D341Med (cell line): ENCODE data around the gene LRRC7.
"Not testable (repeated sequence)": the region's sequence is repeated elsewhere in the genome, so short reads cannot be mapped to it uniquely, and the experiment has no call there.

Source experiments
- DNase-seq: peaks from one replicate; pipeline ENCODE4 v3.0.0; 2012; ENCODE audit warnings: low spot score

The LRRC7 gene

DNA sequence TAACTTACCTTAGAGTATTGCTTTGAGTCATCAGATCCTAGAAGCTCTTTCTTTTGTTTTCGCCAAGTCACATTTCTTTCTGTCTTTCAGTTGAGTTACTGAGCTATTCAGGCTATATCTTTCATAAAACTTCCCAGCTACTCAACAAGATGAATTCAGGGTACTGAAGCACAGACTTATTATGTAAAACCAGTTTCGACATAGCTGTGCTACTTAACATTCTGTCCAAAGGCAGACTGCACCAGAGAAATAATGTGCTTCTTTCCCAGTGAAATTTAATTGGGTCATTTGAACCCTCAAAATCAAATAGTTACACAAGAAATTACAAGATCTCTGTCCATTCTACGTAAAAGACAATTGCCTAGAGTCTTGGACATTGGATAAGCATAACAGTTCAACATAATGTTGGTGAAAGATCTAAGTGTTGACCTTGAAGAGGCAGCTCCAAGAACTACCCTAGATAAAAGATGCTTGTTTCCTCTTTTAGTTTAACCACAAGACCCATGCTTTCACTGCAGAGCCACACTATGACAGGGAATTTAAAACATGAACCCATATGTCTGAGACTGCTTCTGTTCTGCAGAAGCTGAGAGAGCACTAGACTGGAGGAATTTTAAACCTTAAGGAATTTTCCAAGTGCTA is 474.5 kb downstream of the LRRC7 start:
- no peak for DNase-seq

DNA sequence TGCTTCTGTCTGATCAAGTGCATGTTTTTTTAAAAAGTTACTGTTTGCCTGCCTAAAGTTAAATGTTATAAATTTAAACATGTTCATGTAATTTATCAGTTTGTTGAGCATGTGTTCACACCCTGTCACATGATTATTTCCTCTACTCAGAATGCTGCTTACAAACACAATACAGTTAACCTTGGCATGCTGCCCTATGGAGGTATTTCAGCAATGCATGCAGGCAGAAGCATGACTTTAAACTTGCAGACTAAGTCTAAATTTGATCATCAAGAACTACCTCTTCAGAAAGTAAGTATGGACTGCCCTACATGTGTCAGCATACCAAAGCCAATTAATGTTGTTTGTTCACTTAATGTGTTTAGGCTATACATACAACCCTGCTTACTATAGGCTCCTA is 476.1 kb downstream of the LRRC7 start:
- no peak for DNase-seq

DNA sequence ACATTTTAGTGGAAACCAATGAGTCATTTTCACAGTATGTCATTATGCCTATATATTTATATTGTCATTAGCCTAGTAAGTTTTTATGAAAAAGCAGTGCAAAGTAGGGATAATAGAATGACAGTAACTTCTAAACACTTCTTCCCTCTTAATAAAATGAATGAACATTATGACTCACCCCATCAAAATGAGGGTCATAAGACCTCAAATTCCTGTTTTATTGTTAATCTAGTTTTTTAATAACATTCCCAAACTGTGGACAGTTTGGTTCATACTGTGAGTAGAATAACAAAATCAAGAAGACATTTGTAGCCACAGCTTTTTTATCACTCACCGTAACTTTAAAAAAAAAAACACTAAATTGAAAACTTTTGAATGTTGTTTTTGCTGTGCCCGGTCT is 477.1 kb downstream of the LRRC7 start:
- no peak for DNase-seq

DNA sequence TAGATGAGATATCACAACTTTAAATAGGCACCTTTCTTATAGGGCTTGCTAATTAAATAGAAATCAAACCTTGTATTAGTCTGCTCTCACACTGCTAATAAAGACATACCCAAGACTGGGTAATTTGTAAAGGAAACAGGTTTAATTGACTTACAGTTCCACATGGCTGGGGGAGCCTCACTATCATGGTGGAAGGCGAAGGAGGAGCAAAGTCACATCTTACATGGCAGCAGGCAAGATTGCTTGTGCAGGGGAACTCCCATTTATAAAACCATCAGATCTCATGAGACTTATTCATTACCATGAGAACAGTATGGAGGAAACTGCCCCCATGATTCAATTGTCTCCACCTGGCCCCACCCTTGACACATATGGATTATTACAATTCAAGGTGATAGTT is 477.9 kb downstream of the LRRC7 start:
- not testable (repeated sequence) for DNase-seq

DNA sequence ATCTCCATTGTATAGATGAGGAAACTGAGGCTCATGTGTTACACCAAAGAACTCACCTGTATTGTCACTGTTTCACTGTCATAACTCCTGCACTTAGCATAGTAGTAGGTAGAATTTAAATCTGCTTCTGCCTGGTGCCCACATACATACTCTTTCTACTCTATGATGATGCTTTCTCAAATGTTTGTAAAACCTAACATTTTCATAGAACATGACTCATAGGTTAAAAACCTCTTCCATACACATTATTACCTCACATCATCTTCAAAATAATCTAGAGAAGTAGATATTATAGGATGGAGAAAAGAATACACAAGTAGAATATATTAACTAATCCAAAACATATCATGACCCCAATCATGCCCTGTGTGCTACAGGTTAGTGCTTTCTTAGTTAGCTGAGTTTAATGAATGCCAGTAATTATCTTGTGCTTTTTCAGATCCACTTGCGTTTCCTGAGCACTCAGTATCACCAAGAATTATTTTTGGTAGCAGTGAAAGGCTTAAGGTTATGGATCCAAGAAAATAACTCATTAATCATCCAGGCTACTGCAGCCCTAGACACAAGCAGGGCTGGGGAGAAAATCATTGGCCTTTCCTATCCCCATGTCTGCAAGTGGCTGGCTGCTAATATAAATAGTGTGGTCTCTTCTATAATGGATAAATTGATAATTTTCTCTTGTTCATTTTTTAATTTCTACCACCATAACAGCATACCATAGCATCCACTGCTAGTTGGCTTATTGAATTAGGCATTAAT is 480.8 kb downstream of the LRRC7 start:
- no peak for DNase-seq

DNA sequence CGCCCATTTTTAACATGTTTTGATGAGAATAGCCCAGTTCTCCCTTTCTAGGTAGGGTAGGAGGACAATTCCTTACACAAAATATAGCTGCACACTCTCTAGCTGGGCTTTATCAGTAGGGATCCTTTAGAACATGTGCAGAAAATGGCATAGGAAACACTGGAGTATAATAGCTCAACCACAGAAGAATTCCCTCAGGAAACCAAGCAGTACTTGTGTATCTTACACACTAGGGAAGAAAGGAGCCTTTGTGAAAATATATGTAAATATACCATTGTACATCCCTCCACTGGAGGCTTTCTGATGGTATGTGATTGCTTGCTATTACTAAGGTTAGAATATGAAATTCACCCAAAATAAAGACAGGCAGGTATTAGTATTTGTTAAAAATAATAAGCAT is 484.2 kb downstream of the LRRC7 start:
- no peak for DNase-seq

DNA sequence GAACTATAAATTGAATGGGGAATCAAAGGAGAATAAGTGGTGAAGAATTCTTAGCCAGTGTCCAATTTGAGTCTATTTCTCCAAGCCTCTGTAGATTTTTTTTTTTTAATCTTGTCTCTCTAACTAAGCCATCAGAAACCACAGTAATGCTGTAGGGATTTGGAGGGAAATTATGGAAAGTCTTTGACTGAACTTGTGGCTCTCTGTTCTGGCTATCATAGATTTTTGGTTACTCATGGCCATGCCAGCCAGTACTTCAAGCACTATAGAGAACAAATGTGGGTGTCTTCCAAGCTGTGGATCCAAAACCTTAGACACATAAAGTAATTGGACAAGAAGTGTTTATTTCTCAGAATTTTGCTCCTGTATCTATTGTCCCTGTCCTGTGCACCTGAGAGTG is 489.8 kb downstream of the LRRC7 start:
- no peak for DNase-seq

DNA sequence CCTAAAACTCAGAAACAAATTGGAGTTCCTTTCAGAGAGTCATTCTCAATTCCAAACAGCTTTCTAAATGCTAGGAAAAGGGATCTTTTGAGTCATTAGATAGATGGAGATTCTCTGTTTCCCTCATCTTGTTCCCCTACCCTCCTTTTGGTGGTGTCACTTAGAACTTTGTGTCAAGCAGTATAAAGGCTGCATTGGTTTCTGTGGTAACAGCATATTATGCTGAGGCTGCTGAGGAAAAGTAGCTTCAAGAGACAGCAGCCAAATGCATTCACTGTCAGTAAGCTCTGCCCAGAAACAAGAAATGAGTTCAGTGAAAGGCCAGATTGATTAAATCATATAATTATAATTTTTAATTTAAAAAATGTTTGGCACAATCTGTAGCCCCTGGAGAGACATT is 493.5 kb downstream of the LRRC7 start:
- no peak for DNase-seq

DNA sequence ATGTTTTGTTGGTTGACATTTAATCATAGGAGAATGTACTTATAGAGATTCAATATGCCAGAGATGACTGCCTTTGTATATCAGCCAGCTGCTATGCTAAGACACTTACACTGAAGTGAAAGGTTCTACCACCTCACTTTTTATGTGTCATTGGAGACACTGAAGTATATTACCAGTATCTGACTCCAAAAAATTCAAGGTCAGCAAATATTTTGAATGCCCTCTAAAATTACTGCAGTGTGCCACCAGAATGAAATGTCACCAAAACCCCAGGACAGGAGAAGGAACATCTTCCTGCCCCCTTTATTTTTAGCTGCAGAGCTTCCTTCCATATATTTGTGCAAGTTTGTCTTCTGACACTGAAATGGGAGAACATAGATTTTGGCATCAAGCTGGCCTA is 496.1 kb downstream of the LRRC7 start:
- DNase-seq: no peak

DNA sequence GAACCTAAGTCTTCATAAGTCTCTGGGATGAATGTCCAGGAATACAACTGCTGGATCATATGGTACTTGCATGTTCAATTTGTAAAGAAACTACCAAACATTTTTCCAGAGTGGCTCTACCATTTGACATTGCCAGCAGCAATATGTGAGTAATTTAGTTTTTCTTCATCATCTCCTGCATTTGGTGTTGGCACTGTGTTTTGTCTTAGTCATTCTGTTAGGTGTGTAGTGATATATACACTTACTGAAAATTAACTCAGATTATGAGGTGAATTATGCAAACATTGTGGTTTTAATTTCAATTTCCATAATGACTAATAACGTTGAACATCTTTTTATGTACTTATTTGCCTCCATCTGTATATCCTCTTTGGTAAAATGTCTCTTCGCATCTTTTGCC is 499.0 kb downstream of the LRRC7 start:
- DNase-seq: no peak

DNA sequence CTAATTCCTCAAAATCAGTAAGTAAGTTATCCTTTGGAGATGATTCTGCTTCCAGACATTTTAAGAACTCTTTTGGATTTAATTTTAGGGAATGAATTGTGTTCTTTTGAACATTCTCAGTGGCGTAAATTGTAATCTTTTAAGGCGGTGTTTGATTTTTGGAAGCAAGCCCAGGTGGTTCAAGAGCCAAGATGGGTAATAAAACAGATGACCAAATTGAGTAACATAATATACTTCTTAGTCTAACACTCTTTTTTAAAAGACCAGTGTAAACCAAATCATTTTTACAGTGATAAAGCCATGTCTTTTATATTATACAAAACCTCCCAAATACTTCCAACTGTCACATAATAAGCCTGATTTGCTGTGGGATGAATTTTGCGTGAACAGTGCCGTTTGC is 503.9 kb downstream of the LRRC7 start:
- no peak for DNase-seq

DNA sequence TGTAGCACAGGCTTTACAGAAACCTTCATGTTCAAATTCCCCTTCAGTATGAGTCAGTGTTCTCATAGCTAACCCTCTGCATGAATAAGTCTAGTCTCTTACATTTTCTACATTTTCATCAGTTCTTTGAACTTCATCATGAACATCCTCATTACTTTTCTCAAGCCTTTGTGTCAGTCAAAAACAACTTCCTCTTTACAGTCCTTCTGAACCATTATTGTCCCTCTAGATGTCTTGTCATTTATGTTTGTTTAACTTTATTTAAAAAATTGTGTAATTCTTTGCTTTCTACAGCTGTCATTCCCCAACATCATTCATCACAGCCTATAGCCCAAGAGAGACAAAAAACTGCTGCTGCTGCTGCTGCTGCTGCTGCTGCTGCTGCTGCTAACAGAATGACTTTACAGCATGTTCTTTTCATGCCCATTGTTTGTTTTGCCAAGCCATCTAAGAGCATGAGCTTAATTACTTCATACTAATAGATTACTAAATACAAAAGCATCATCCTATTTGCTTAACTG is 504.6 kb downstream of the LRRC7 start:
- DNase-seq: no peak

DNA sequence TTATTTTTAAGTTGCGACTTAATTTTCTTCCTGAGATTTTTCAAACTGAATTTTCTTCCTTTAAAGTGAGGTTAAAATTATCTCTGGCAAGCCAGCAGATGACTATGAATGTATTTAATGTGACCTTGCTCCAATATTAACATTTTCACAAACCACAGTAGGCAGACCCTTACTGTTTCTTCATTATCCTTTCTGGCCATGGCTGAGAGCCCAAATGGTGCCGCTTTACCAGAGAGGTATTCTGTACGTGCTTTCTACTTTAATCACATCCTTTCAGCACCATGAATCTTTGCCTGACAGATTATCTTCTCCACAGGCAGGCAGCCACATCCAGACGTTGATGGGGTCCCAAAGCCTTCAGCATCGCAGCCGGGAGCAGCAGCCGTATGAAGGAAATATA is 508.0 kb downstream of the LRRC7 start:
- DNase-seq: no peak

DNA sequence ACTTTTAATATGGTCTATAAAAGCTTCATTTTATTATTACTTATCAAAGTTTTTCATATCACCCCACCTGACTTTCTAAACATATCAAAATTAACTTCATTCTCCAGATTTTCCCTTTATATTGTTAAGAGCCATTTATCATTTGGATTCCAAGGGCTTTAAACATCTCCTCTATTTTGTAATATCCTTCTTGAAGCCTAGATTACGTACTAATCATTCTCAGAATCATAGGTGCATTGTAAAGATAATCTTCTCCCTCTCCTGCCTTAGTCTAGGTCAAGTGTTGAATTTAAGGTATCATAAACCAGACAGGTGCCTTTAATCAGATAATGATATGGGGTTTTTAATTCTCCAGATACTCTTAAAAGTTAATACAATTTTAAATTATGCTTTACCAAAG is 509.3 kb downstream of the LRRC7 start:
- no peak for DNase-seq

DNA sequence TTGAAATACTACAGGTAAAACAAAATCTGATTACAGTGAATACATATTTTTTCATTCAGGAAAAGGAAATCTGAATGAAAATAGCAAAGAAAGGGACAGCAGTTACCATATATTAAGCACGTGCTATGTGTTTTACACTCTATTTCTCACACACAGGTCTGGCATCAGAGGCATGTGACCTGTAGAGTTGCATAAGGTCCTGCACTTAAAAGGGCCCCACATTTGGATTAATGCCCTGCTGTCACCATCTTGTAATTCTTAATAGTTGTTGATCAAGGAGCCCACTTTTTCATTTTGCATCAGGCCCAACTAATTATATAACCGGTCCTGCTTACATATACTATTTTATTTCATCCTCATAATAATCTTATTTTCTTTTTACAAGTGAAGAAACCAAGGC is 511.8 kb downstream of the LRRC7 start:
- DNase-seq: no peak

DNA sequence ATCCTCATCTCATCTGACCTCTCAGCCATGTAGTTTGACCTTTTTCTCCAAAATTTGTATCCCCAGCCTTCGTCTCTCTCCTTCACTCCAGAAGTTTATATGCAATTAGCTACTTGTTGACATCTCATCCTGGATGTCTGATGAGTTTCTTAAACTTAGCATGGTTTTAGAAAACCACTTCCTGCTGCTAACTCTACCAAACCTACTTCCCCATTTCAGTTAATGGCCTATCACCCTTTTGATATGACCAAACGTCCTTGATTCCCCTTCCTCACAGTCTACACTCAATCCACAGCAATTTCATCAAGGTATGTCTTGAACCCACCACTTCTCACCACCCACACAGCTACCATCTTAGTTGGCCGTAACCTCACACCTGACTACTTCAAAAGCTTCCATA is 515.8 kb downstream of the LRRC7 start:
- DNase-seq: no peak

DNA sequence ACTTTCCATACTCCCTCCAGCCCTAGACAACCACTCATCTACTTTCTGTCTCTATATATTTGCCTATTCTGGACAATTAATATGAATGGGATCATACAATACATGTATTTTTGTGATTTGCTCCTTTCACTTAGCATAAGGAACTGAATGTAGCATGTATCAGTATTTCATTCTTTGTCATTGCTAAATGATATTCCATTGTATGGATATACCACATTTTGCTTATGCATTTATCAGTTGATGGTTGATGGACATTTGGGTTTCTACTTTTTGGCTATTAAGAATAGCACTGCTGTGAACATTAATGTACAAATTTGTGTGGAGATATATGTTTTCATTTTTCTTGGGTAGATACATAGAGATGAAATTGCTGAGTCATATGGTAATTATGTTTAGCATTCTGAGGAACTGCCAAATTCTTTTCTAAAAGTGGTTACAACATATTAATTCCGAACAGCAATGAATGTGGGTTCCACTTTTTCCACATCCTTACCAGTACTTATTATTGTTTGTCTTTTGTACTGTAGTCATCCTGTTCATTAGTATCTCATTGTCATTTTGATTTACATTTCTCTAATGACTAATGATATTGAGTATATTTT is 516.7 kb downstream of the LRRC7 start:
- no peak for DNase-seq

DNA sequence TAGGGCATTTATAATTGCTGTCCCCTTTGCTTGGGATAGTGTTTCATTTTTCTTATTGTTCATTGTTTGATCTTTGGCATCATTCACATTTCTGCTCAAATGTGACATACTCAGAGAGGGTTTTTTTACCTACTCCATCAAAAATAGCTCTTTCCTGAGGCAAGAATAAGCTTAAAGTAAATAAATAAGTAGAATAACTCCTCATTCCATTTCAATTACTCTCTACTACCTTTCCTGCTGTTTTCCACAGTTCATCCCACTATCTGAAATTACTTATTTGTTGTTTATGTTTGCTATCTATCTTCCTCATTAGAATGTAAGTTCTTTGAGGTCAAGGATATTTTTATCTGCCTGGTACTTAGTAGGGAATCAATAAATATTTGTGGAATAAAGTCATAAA is 517.8 kb downstream of the LRRC7 start:
- no peak for DNase-seq

DNA sequence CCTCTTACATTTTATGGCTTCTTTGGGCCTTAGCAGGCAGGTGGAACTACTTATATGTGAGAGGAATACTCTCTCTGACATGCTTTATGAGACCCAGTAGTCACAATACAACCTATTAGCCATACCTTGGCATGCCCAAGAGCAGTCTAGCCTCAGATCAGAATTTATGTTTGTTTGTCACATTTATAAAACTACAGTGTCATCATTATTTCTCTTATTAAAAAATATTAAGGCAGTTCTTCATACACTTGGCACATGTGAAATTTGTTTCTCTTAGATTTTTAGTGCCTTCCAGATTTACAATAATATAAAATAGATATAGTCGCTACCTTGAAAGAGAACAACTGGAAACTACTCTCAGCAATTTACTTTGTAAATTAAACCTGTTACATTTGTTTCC is 519.2 kb downstream of the LRRC7 start:
- no peak for DNase-seq

DNA sequence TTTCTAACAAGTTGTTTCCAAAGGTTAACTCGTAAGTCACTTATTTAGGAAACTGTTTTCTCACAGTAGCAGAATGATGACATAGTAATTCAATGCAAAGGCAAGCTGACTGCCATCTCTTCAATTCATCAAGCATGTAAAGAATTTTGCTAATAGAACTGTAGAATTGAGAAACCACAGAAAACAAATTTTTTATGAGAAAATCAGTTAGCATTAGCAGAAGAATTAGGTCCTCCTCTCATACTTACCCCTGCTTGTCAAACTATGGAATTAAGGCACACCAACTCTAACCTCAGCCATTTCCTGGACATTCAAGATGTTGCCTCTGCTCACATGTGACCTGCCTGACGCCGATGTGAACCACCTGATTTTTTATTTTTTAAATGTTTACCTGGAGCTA is 522.4 kb downstream of the LRRC7 start:
- no peak for DNase-seq

DNA sequence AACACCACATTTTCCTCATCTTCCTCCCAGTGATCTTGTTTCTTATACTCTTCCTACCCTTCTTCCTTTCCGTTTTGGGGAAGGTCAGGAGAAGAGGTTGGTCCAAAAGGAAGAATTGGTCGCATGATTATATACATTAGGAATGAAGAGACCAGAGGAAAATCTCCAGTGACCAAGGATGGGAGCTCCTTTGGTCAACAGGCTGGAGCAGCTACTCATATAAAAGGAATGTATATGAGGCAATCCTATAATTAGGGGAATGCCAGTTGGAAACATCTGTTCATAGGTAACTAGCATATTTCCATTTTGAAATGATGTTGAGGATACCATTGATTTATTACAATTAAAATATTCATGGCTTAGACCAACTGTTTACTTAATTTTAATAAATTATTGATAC is 523.2 kb downstream of the LRRC7 start:
- DNase-seq: no peak

DNA sequence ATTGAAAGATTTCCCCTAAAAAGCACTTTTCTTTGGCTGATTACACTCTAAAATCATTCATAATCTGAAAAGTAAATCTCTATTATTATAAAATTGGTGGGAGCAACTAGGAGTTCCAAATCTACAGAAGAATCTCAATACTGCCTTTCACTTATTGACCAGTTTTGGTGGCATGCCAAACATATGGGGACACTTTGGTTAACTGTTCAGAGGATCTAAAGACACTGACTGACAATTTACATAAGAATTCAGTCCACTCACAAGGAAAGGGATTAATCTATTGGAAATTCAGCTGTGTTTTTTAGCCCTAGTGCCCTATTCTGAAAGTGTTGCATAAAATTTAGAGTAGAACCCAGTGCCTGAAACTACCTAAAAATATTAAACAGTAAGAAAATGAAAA is 524.1 kb downstream of the LRRC7 start:
- no peak for DNase-seq

DNA sequence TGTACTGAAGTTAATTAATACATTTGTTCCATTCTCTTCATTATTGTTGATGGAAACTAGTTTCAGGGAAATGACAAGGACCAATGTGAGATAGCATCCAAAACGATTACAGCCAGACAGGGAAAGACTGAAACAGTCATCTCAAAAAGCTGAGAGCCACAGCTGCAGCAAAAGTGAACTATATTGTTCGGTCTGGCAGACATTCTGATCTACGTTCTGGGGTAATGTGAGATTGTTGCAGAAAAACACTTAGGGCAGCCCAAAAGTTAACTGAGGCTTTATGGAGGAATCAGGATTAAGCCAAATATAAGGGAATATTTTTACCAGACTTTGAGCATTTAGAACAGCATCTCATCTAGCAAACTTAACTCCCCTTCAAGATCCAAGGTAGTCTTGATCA is 524.8 kb downstream of the LRRC7 start:
- DNase-seq: no peak
